PC-9 (cell line): Measurements from ENCODE around the gene BARHL1. TPM values are rescaled to one million over a fixed set of nuclear protein-coding genes. Genes with fewer than 3 reads are reported as not detected.

ENCODE experiments used
- BruUV-seq: library from RNA; stranded (reverse); fragments of 400-500 nt; replicated peaks from 2 replicates; lab custom pipeline; 2021; lab: Mats Ljungman, UMichigan
- CTCF ChIA-PET: fragments of 300-600 bp; sonication (Branson Sonifier 250); formaldehyde crosslinking; loops from one replicate; lab custom pipeline; 2022; ENCODE audit warnings: antibody characterized with exemption; lab: Charles Lee
- POLR2A ChIA-PET: fragments of 300-600 bp; sonication (Branson Sonifier 250); formaldehyde crosslinking; loops from one replicate; lab custom pipeline; 2022; ENCODE audit warnings: antibody characterized with exemption; ENCODE audit not compliant: unreplicated experiment; lab: Charles Lee
- DNase-seq, 2 experiments: peaks; one replicate each; pipeline versions ENCODE4 v3.0.0 to v3.0.0-alpha.2; 2015 to 2022; ENCODE audit warnings: mixed read lengths in 1 of 2
- H2AFZ ChIP-seq: fragments of 200-600 bp; sonication (generic); 2 replicates; pipeline ENCODE4 v1.8.1; 2017; ENCODE audit warnings: antibody characterized with exemption
- H3F3A ChIP-seq: fragments of 200-600 bp; sonication (generic); 2 replicates; pipeline ENCODE4 v1.8.1; 2017; ENCODE audit warnings: antibody characterized with exemption, mild to moderate bottlenecking, low read depth; ENCODE audit not compliant: insufficient read depth
- H3K27ac ChIP-seq: fragments of 200-600 bp; sonication (generic); 2 replicates; pipeline ENCODE4 v1.6.1; 2016; ENCODE audit warnings: mixed run types
- H3K27me3 ChIP-seq: fragments of 200-600 bp; sonication (generic); 2 replicates; pipeline ENCODE4 v1.6.1; 2016; ENCODE audit warnings: low read depth, mixed run types; ENCODE audit not compliant: insufficient read depth
- H3K36me3 ChIP-seq: fragments of 200-600 bp; sonication (generic); 2 replicates; pipeline ENCODE4 v1.6.1; 2016; ENCODE audit warnings: low read depth, mixed run types
- H3K4me1 ChIP-seq: fragments of 200-600 bp; sonication (generic); replicated peaks from 2 replicates; pipeline ENCODE4 v1.6.1; 2016; ENCODE audit warnings: mixed run types; ENCODE audit not compliant: insufficient read depth
- H3K4me2 ChIP-seq: fragments of 200-600 bp; sonication (generic); 2 replicates; pipeline ENCODE4 v1.6.1; 2017; ENCODE audit warnings: mixed run types
- H3K4me3 ChIP-seq: fragments of 200-600 bp; sonication (generic); 2 replicates; pipeline ENCODE4 v1.6.1; 2016; ENCODE audit warnings: mixed run types
- H3K79me2 ChIP-seq: fragments of 200-600 bp; sonication (generic); 2 replicates; pipeline ENCODE4 v1.6.1; 2017; ENCODE audit warnings: low read depth, mixed run types
- H3K9me2 ChIP-seq: fragments of 200-600 bp; sonication (generic); 2 replicates; pipeline ENCODE4 v1.8.1; 2017; ENCODE audit warnings: mild to moderate bottlenecking; ENCODE audit not compliant: insufficient read depth
- H3K9me3 ChIP-seq: fragments of 200-600 bp; sonication (generic); 2 replicates; pipeline ENCODE4 v1.8.1; 2016; ENCODE audit warnings: low read depth; ENCODE audit not compliant: insufficient read depth
- H4K20me1 ChIP-seq: fragments of 200-600 bp; sonication (generic); 2 replicates; pipeline ENCODE4 v1.8.1; 2017; ENCODE audit not compliant: insufficient read depth
- CTCF ChIP-seq: fragments of 200-600 bp; sonication (generic); conservative IDR thresholded peaks from 2 replicates; pipeline ENCODE4 v1.6.1; 2017; ENCODE audit warnings: mixed run types, antibody characterized with exemption, mild to moderate bottlenecking, moderate library complexity
- EZH2 ChIP-seq: fragments of 200-600 bp; sonication (generic); IDR thresholded peaks from 2 replicates; pipeline ENCODE4 v1.8.0; 2017; ENCODE audit warnings: antibody characterized with exemption, low read depth
- intact Hi-C: fragments of 100-400 bp; cut with micrococcal nuclease; formaldehyde crosslinking; loops from one replicate; pipeline ENCODE4 v1.10.0; 2022; ENCODE audit not compliant: unreplicated experiment
- total RNA-seq: library from RNA; stranded (reverse); gene quantifications from 2 replicates; pipeline ENCODE4 v1.2.3, GENCODE V29; 2021

BARHL1 gene
- total RNA-seq, 1 experiment from 2014 or later, result not detected

- POLR2A ChIA-PET, result no interaction called here
- Histone ChIP-seq H4K20me1 (no peaks in the 10 kb centered on the region), H2AFZ (no peak overlapping the region), H3K4me2 (no peak overlapping the region), H3K36me3 (no peaks in the 10 kb centered on the region), H3K9me3 (no peaks in the 10 kb centered on the region), H3F3A (no peaks in the 10 kb centered on the region), H3K4me1 (no peaks in the 10 kb centered on the region), H3K9me2 (no peaks in the 10 kb centered on the region), H3K27me3 (0 out of 2 replicates have a peak, but pooled peaks cover 7% of the 10 kb centered on the region), H3K79me2 (no peaks in the 10 kb centered on the region), H3K27ac (no peak overlapping the region), H3K4me3 (no peak overlapping the region)
- no peak for TF ChIP-seq EZH2
- TF ChIP-seq CTCF, result no peak
- intact Hi-C loops, result no loop called here
- BruUV-seq, result no TSS peak
- CTCF ChIA-PET, result no interaction called here
- no peak for DNase-seq
Measured at GRCh38 chr9:132589148-132590036, 7.0 kb downstream of the BARHL1 start.

GRCh38 chr9:132590037-132590317 lies 7.6 kb downstream of the BARHL1 start:
- BruUV-seq, result no TSS peak
- no peaks in the 10 kb centered on the region for H4K20me1 ChIP-seq
- TF ChIP-seq EZH2, result no peak
- TF ChIP-seq CTCF, result no peak
- no peak overlapping the region for H3K4me3 ChIP-seq
- intact Hi-C loops, result no loop called here
- no peaks in the 10 kb centered on the region for H3K4me1 ChIP-seq
- ChIA-PET POLR2A (no interaction called here), CTCF (no interaction called here)
- H3K36me3 ChIP-seq, result no peaks in the 10 kb centered on the region
- no peak overlapping the region for H3K27ac ChIP-seq
- H3K4me2 ChIP-seq, result no peak overlapping the region
- H3F3A ChIP-seq, result no peaks in the 10 kb centered on the region
- no peaks in the 10 kb centered on the region for H3K9me2 ChIP-seq
- peak in 1 of 2 experiments; percentile 27 for DNase-seq
- H2AFZ ChIP-seq, result no peak overlapping the region
- H3K79me2 ChIP-seq, result no peaks in the 10 kb centered on the region
- H3K9me3 ChIP-seq, result no peaks in the 10 kb centered on the region
- 0 out of 2 replicates have a peak, but pooled peaks cover 1% of the 10 kb centered on the region for H3K27me3 ChIP-seq

- Histone ChIP-seq H3K79me2 (no peaks in the 10 kb centered on the region), H3K4me3 (no peak overlapping the region), H2AFZ (no peak overlapping the region), H3K36me3 (no peaks in the 10 kb centered on the region), H3K27ac (no peak overlapping the region), H3K4me2 (no peak overlapping the region), H3K4me1 (no peaks in the 10 kb centered on the region), H3K27me3 (no peaks in the 10 kb centered on the region), H3K9me2 (no peaks in the 10 kb centered on the region), H3K9me3 (no peaks in the 10 kb centered on the region), H3F3A (no peaks in the 10 kb centered on the region), H4K20me1 (no peaks in the 10 kb centered on the region)
- ChIA-PET CTCF (no interaction called here), POLR2A (no interaction called here)
- DNase-seq, result no peak
- no TSS peak for BruUV-seq
- TF ChIP-seq EZH2 (no peak), CTCF (no peak)
- intact Hi-C loops, result no loop called here
Measured at GRCh38 chr9:132590318-132591182, 8.1 kb downstream of the BARHL1 start.
